ENCODE measurements around the gene FNBP1. TPM values are rescaled to one million over a fixed set of nuclear protein-coding genes. Genes with fewer than 3 reads are reported as not detected.
"Not testable (repeated sequence)": the region's sequence is repeated elsewhere in the genome, so short reads cannot be mapped to it uniquely, and the experiment has no call there.

Gene FNBP1
- total RNA-seq, 1 donor, result 44.4 TPM

GRCh38 chr9:129987047-129987446 is 55.9 kb downstream of the FNBP1 start:
- no peak for TF ChIP-seq CTCF (IDR thresholded peaks at IDR 0.05; ENCODE audit: insufficient read depth, low read length)
- no peak overlapping the region for H3K4me3 ChIP-seq (ENCODE audit: low read depth, low read length)
- DNase-seq (ENCODE audit: low read depth), result no peak

- DNase-seq (ENCODE audit: low read depth); H3K4me3 ChIP-seq (ENCODE audit: low read depth, low read length): not testable (repeated sequence)
These were observed 58.4 kb downstream of the FNBP1 start for GRCh38 chr9:129984589-129984988.

GRCh38 chr9:129983891-129984290 is 59.1 kb downstream of the FNBP1 start:
- no peak for TF ChIP-seq CTCF (IDR thresholded peaks at IDR 0.05; ENCODE audit: insufficient read depth, low read length)
- H3K4me3 ChIP-seq (ENCODE audit: low read depth, low read length), result no peak overlapping the region
- peak; percentile 88 for DNase-seq (ENCODE audit: low read depth)

GRCh38 chr9:129981180-129981907 is 61.6 kb downstream of the FNBP1 start:
- H3K4me3 ChIP-seq (ENCODE audit: low read depth, low read length), result no peak overlapping the region
- TF ChIP-seq CTCF (IDR thresholded peaks at IDR 0.05; ENCODE audit: insufficient read depth, low read length), result no peak
- DNase-seq (ENCODE audit: low read depth), result peak; percentile 57

- DNase-seq (ENCODE audit: low read depth); H3K4me3 ChIP-seq (ENCODE audit: low read depth, low read length): not testable (repeated sequence)
These were observed 62.8 kb downstream of the FNBP1 start for GRCh38 chr9:129980224-129980623.

GRCh38 chr9:129979071-129979745 is 63.8 kb downstream of the FNBP1 start:
- H3K4me3 ChIP-seq (ENCODE audit: low read depth, low read length), result no peak overlapping the region
- no peak for DNase-seq (ENCODE audit: low read depth)
- no peak for TF ChIP-seq CTCF (IDR thresholded peaks at IDR 0.05; ENCODE audit: insufficient read depth, low read length)

- no peak overlapping the region for H3K4me3 ChIP-seq (ENCODE audit: low read depth, low read length)
- no peak for DNase-seq (ENCODE audit: low read depth)
- TF ChIP-seq CTCF (IDR thresholded peaks at IDR 0.05; ENCODE audit: insufficient read depth, low read length), result no peak
These were observed 70.2 kb downstream of the FNBP1 start for GRCh38 chr9:129972816-129973215.
